ENCODE measurements around the gene ANTKMT.
"Not testable (repeated sequence)": the region's sequence is repeated elsewhere in the genome, so short reads cannot be mapped to it uniquely, and the experiment has no call there.

ANTKMT gene

DNA sequence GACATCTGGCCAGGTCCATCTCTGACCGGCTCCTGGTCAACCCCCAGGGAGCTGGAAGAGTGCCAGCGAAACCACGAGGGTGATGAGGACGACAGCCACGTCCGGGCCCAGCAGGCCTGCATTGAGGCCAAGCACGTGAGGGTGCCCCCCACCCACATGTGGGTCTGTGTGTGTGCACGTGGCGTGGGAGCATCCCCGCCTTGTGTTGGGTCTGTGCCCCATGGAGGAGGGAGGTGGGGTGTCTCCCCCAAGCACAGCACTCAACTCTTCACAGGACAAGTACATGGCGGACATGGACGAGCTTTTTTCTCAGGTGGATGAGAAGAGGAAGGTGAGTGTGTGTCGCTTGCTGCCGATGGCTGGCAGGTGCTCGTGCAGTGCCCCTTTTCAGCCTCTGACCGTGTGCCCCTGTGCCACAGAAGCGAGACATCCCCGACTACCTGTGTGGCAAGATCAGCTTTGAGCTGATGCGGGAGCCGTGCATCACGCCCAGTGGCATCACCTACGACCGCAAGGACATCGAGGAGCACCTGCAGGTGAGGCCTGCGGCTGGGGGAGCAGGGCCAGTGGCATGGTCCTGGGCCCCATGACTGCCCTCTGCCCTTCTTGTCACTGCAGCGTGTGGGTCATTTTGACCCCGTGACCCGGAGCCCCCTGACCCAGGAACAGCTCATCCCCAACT, 39.1 kb upstream of the ANTKMT start:
- DNase-seq, result no peak

DNA sequence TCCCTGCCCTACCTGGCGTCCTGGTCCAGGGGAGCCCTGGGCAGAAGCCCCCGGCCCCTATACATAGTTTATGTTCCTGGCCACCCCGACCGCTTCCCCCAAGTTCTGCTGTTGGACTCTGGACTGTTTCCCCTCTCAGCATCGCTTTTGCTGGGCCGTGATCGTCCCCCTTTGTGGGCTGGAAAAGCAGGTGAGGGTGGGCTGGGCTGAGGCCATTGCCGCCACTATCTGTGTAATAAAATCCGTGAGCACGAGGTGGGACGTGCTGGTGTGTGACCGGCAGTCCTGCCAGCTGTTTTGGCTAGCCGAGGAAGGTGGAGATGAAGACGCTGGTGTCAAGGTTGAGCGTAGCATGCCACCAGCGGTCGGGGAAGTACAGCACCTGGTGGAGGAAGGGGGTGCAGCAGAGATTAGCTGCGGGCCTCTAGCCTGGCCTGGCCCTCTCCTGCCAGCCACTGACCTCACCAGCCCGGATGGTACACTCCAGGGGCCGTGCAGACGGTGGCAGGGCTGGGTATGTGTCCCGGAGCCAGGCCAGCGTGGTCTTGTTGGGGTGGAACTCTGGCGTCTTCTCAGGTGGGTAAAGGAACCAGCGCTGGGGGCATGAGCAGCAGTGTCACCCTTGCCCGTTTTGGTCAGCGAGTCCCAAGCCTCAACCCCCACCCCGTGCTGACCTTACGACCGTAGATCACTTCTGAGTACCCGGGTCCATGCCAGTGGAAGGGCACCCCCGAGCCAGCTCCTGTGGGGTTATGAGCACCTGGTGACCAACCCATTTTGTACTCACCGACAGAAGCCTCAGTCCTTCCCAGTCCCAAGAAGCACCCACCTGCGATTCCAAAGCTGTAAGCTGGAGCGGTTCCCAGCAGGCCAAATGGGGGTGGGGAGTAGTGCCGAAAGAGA, 38.2 kb upstream of the ANTKMT start:
- no peak for DNase-seq

DNA sequence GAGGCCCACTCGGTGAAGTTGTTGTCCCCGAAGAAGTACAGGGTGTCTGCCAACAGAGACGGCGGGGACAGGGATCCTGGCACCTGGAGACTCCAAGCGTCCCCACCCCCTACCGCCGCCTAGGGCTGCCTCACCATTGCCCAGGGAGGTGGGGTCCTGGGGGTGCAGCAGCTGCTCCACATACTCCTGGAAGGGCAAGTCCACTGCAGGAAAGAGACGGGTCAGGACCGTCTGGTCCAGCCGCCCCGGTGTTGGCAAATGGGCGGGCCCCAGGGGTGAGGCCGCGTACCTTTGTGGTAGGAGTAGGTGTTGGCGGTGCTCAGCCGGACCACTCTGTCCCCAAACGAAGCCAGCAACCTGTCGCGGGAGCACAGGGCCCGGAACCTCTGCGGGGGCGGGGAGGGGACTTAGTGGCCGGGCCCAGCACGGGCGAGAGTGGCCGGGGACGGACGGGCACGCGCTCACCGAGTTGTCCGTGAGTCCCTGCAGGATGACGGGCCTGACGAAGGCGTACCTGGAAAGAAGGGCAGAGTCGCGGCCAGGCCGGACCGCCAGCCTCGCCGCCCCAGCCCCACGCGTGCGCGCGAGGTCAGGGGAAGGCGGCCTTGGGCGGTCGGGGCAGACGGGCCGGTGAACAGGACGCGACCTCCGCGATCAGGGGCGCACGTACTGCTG, 37.4 kb upstream of the ANTKMT start:
- DNase-seq, result no peak

DNA sequence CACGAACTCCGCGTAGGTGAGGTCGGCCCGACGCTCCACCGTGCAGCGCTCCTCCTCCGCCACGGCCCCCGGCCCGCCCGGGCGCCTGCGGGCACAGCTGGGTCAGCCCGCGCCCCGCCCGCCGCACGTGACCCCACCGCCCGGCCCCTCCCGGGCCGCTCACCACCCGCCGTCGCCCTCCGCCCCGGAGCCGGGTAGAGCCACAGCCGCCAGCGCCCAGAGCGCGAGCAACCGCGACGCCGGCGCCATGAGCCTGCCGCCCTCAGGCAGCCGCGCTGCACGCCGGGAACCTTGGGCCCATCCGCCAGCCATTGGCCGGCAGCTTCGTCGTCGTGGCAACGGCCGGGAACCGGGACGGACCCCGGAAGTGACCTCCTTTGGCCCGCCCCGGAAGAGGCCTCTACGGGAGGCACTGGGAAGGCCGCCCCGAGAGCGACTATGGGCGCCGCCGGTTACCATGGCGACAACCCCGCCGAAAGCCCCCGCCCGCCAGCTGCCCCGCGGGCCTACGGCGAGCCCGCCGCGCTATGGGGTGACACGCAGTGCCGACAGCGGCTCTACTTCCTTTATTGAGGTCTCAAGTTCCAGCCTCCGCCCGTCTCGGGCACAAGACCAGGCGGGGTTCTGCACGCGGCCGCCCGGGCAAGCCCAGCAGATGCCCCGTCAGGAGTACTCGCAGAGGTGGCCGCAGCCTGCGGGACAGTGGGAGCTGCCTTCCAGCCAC, 36.7 kb upstream of the ANTKMT start, which contains the start of gene JMJD8:
TSS of gene JMJD8 (minus strand) at position 264 of the 724 bp plus-strand sequence. CDS start at position 249, 15 bp downstream.
- DNase-seq, result peak; percentile 98

DNA sequence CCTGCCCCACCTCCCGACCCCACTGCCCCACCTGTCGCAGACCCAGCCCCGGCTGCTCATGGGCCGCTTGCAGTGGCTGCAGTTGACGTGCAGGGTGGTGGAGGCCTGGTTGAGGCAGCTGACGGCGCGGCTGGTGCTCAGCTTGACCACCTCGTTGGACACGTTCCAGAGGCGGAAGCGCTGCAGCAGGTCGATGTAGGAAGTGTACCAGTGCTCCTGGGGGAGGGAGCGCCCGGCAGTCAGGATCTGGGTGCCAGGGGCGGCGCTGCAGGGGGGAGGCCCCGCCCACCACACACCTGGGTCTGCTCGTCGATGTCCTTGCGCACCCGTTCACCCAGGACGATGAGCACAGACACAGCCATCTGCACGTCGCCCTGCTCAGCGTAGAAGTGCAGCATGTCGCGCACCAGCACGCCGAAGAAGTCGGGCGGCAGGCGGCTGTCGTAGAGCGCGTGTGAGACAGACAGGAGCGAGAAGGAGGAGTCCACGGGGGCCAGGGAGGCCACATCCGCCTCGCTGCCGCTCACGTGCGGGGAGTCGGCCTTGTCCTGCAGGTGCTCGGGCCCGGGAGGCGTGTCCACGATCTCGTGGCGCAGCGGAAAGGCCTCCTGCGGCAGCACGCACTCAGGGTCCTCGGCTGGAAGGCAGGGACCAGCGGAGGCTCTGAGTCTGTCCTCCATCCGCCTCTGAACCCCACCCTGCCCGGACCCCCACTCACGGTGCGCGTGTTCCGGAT, 35.8 kb upstream of the ANTKMT start:
- no peak for DNase-seq

DNA sequence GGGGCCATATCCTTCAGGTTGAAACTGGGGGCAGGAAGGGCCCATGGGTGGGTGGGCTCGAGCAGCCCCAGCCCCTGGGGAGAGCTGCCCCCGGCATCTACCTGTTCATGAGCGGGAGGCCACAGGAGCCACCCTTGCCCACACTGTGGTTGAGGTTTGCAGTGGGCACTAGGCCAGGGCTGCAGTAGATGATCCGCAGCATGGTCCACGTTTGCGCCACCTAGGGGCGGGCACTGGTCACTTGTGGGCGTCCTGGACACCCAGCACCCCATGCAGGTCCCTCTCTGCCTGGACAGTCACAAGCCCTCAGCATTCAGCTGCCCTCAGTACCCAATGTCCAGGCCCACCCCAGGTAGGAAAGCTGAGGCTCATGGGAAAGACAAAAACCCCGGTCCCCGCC, 35.0 kb upstream of the ANTKMT start:
- no peak for DNase-seq

DNA sequence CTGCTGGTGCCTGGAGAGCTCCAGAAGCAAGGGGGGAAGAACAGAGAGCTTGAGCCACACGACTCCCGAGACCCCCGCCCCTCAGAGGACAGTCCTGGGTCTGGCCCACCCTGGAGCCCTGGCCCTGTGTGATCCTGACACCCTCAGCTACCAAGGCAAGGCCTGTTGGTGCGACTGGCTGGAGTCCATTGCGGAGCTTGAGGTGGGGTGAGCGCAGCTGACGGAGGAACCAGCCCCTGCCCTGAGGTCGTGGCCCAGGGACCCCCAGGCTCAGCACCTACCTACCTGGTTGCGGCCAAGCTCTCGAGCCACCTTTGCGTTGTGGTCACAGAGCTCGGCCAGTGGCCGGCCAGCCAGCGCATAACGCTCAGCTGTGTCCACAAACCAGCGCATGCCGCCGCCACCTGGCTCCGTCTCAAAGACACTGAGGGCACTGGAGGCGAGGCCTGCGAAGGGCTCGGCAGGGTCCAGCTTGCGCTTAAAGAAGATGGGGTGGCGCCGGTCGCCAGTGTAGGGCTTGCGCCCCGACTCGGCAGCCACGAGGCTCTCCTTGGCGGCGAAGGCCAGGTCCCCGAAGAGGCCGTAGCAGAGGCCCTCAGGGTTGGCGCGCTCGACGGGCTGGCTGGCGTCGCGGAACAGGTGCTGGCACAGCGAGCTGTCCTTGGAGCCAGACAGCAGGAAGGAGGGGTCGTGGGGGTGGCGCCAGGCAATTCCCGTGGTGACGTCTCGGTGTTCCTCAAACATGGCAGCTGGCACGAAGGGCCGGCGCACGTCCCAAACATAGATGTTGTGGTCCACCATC, 34.3 kb upstream of the ANTKMT start:
- DNase-seq, result no peak

DNA sequence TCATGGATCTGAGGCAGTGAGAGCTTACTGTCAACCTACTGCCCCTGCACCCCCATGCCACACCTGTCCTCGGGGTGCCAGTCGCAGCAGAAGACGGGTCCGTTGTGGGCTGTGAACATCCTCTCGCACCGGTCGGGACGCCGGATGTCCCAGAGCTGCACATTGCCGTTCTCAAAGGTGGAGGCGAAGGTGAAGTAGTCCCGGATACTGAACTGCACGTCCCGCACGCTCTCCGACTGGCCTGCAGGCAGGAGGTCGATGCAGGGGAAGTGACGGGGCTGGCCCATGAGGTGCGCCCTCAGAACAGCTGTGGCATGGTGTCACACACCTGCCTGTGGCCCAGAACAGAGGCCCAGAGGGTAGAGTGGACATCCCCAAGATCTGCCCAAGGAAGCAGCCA, 33.4 kb upstream of the ANTKMT start:
- DNase-seq, result no peak

DNA sequence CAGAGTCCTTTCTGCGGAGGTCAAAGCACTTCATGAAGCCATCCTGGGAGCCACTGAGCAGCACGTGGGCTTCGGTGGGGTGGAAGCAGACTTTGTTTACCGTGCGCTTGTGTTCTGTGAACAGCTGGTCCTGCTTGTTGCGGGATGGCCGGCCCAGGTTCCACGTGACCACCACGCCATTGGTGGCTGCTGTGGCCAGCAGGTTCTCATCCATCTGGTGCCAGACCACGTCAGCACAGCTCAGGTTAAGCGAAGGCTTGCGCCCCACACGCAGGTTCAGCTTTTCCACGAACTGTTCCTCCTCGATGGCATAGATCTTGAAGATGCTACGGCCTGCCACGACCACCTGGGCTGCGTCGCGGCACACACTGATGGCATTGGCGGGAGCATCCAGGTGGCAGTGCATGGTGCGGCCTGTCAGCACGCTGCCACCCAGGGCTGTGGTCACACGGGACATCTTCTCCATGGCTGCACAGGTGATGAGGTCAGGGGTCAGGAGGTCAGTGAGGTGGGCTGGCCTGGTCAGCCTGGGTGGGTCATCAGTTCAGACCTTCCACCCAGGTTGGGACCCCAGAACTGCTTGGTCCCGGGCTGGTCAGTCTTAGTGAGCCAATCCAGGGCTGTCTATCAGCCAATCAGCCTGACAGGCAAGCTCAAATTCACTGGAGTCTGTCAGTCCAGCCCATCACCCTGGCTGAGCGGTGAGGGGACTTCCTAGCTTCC, 31.6 kb upstream of the ANTKMT start:
- DNase-seq, result no peak

DNA sequence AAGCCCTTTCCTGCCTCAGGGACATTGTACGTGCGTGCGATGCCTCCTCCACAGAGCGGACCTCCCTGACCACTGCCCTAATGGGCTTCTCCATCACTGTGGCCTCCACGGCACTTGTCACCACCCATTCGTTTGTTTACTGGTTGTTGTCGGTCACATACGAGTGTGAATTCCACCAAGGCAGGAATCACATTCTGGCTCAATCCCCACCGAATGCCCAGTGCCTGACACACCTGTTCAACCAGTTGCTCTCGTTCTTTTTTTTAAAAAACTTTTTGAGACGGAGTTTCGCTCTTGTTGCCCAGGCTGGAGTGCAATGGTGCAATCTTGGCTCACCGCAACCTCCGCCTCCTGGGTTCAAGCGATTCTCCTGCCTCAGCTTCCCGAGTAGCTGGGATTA, 29.7 kb upstream of the ANTKMT start:
- not testable (repeated sequence) for DNase-seq

DNA sequence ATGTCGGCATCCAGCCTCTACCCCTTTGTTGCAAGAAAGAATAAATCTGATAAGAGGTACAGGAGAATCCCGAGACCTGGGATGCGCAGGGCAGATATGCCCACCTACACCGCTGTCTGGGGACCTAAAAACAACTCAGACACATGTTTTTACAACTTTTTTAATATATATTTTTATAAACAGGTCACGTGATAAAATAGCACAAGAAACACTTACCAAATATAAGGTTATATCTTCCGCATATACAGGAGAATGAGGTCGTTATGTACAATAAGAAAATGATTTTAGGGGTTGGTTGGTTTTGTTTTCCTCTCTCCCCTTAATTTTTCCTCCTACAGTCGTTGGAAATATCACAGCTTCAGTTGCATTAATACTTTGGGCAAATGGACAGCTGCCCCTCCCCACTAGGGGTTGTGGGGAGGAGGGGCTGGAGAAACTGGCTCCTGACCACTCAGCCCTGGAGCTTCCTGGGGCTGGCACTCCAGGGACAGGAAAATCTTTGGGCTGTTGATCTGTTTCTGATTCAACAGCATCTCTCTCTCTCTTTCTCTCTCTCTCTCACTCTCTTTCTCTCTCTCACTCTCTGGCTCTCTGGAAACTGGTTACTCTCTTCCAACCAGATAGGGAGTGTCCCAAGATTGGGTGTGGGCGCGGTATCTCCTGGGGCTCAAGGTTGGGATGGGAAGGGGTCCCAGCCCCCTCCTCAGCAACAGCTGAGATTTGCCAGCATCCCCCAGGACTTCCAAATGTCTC, 28.4 kb upstream of the ANTKMT start:
- no peak for DNase-seq

DNA sequence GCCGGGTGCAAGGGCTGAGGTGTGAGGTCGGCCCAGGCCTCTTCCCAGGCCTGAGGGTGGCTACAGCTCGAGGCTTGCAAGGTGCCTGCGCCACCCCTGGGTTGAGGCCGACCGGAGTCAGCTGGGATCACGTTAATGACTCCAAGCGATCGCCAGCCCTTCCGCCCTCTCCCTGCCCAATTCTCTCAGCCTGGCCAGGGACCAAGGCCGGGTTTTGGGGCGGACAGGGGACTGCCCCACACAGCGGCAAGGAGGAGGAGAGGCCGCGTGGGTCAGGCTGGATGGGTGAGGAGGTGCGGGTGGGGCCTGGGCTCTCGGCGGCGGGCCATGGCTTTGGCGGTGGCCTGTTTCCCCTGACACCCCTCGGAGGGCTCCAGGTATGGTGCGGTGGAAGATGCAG, 27.6 kb upstream of the ANTKMT start:
- no peak for DNase-seq

DNA sequence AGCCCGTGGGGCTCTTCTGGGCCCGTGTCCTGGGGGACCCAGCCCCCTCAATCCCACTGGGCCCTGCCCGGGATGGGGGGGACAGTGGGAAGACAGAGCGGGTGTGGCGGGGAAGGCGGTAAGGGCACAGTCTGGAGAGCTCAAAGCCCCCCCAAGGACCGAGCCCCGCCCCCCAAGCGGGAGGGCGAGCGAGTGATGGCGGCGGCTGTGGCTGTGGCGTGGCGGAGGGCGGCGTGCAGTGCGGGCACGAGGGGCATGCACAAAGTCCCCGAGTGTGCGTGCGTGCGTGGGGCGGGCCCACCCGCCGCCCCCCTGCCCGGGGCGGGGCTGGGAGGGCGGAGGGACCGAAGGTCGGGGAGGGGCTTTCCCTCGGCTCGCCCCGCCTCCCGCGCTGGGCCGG, 27.2 kb upstream of the ANTKMT start:
- DNase-seq, result no peak

DNA sequence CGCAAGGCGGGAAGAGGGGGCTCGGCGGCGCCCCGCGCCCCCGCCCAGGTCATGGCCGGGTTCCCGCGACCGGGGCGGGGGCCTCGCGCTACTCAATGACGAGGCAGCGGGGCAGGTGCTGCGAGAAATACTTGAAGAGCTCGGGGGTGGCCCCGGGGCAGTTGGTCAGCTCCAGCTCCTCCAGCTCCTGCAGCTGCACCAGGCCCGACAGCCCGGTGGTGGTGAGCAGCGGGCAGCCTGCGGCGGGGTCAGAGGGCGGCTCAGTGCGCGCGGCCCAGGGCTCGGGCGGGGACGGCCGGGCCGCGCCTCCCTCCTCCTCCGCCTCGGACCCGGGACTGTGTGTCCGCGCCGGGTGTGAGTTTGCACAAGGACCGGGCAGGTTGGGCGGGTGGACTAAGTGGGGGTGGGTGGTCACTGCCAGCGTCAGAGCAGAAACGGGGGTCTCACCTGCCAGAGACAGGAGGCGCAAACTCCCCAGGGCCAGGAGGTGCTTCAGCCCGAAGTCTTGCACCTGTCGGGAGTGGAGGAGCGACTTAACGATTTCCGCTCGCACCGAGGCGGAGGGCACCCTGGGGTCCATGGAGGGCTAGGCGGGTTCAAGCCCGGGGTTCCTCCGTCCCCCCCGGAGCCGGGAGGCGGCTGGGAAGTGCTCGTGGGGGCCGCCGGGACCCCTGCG, 26.6 kb upstream of the ANTKMT start:
- DNase-seq, result no peak

DNA sequence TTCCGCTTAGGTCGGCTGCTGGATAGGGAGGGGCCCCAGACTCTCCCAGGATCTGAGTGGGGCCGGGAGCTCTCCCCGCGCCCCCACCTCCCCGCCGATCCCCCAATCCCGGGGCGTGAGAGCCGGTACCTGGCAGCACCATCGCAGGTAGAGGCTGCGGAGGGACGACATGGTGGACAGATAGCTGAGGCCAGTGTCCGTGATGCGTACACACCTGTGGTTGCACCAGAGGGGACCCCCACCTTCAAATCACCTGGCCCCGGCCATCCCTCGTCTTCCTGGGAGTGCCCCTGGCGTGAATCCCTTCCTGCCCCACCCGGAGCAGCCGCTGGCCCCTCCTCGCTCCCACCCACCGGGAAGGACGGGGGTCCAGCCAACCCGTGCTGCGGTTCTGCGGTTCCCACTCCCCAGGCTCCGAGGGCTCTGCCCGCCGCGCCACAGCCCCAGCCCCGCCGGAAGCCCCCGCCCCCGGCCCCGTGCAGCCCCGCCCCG, 26.0 kb upstream of the ANTKMT start:
- DNase-seq, result no peak

DNA sequence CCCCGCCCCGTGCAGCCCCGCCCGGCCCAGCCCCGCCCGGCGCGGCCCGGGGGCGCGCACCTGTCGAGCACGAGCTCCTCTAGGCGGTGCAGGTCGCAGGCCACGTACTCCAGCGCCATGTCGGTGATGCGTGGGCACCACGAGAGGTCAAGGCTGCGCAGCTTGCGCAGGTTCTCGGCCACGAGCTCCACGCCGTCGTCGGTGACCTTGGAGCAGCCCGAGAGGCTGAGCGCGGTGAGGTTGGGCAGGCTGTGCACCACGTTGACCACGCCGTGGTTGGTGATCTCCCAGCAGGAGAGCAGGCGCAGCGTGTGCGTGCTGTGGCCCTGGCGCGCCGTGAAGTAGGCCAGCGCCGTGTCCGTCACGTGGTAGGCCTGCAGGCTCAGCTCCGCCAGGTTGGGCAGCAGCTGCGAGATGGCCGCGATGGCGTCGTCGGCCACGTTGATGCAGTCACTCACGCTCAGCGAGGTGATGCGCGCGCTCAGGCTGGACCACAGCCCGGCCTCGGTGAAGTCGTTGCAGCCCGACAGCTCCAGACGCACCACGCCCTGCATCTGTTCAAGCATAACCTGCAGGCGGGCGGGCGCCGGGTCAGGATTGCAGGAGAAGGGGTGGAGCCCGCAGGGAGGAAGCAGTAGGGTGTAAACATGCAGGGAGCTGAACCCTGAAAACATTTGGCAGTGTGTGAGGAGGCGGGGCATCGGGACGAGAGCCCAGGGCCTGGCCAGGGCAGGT, 25.4 kb upstream of the ANTKMT start:
- peak; percentile 79 for DNase-seq

DNA sequence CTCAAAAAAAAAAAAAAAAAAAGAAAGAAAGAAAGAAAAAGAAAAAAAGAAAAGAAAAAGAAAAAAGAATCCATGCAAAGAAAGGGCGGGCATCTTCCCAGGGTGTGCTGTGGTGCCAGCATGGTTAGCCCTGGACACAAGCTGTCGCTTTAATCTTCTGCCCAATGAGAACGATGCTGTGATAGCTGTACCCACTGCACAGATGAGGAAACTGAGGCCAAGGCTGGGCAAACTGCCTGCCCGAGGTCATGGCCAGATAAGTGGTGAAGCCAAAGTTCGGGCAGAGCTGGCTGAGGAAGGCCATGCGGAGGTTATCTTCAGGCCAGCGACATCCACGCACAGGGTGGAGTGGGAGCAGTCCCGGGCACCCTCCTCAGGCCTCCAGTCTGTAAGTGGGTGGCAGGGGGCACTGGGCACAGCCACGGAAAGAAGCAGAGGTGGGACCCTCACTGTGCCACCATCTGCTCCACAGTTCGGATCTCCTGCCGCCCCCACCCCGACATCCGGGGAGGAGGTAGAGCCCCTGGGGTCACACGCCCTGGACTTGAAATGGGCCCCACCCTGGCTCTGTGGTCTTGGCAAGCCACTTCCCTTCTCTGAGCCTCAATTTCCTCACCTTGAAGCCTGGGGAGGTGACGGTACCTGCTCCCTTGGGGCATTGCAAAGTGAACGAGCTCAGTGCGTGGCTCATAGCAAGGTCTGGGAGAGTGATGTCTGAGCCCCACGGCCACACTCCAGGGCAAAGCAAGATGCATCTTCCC, 21.9 kb upstream of the ANTKMT start:
- DNase-seq, result no peak

All from retina (tissue), 1 donor.